Epithelial cell of proximal tubule (primary cell): ENCODE data around the gene ENOX1. TPM values are rescaled to one million over a fixed set of nuclear protein-coding genes. Genes with fewer than 3 reads are reported as not detected.
"Not testable (repeated sequence)": the region's sequence is repeated elsewhere in the genome, so short reads cannot be mapped to it uniquely, and the experiment has no call there.

Source experiments
- DNase-seq: peaks from one replicate; pipeline ENCODE4 v3.0.0-alpha.2; 2011; ENCODE audit warnings: low read depth
- H3K4me3 ChIP-seq: 2 replicates; pipeline ENCODE4 v1.5.1; 2011; ENCODE audit warnings: low read depth, mild to moderate bottlenecking, low read length
- total RNA-seq: library from RNA; depleted of rRNA; stranded (reverse); fragments of >200 nt; gene quantifications from 2 replicates; pipeline ENCODE4 v1.2.3, GENCODE V29; 2015
- TF ChIP-seq, protein P1 (sequence below): conservative IDR thresholded peaks from 2 replicates; pipeline ENCODE4 v1.5.1; 2012; ENCODE audit warnings: low read depth, mild to moderate bottlenecking, low read length

Gene ENOX1
- total RNA-seq, 1 donor from 2014 or later: 0.17 TPM

DNA sequence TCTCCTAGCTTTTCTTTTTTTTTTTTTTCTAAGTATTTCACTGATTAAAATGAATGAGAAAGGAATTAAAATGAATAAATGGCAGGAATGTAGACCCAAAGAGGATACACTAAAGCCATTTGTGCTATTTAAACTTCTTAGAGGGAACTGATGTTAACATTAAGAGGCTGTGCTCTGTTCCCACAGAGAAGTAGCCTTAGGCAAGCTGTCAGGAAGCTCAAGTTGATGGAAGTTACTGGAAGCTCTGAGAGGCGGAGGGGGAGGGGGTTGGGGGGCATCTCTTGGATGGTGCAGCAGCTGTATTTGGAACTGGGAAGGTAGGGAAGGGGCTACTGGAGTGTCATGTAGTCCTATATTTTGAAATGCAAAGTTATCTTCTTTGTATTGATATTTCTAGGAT, 595.2 kb downstream of the ENOX1 start:
- TF ChIP-seq, protein P1, sequence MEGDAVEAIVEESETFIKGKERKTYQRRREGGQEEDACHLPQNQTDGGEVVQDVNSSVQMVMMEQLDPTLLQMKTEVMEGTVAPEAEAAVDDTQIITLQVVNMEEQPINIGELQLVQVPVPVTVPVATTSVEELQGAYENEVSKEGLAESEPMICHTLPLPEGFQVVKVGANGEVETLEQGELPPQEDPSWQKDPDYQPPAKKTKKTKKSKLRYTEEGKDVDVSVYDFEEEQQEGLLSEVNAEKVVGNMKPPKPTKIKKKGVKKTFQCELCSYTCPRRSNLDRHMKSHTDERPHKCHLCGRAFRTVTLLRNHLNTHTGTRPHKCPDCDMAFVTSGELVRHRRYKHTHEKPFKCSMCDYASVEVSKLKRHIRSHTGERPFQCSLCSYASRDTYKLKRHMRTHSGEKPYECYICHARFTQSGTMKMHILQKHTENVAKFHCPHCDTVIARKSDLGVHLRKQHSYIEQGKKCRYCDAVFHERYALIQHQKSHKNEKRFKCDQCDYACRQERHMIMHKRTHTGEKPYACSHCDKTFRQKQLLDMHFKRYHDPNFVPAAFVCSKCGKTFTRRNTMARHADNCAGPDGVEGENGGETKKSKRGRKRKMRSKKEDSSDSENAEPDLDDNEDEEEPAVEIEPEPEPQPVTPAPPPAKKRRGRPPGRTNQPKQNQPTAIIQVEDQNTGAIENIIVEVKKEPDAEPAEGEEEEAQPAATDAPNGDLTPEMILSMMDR: no peak
- no peak for DNase-seq
- no peak overlapping the region for H3K4me3 ChIP-seq

DNA sequence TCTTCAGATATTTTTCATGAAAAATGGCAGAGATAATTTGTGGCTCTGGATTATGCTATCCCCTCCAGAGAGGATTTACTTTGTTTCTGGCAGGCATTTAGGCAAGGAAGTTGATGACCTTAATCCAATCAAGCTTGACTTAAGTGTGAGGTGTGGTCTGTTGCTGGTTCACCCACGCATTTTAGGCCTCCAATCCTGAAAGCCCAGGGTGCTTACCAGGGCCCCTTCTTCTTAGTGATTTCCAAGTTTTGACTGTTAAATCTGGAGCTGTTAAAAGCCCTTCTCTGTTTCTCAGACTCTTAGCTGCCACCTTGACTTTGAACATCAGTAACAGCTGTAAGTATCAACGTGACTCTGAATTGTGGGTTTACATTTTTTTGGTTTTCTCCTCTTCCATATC, 601.5 kb downstream of the ENOX1 start:
- DNase-seq: no peak
- no peak overlapping the region for H3K4me3 ChIP-seq
- TF ChIP-seq, protein P1: no peak

- TF ChIP-seq, protein P1: no peak
Observed at GRCh38 chr13:43180837-43181236, 605.9 kb downstream of the ENOX1 start.

GRCh38 chr13:43180036-43180660, 606.6 kb downstream of the ENOX1 start:
- TF ChIP-seq, protein P1: no peak
- DNase-seq: no peak
- no peak overlapping the region for H3K4me3 ChIP-seq

More at GRCh38 chr13:43180837-43181236, 605.9 kb downstream of the ENOX1 start:
- DNase-seq: no peak
- H3K4me3 ChIP-seq: no peak overlapping the region

- no peak for DNase-seq
- TF ChIP-seq, protein P1: no peak
- H3K4me3 ChIP-seq: no peak overlapping the region
Observed at GRCh38 chr13:43171489-43171888, 615.3 kb downstream of the ENOX1 start.

GRCh38 chr13:43170506-43170905, 616.3 kb downstream of the ENOX1 start:
- TF ChIP-seq, protein P1: no peak
- H3K4me3 ChIP-seq: no peak overlapping the region

DNA sequence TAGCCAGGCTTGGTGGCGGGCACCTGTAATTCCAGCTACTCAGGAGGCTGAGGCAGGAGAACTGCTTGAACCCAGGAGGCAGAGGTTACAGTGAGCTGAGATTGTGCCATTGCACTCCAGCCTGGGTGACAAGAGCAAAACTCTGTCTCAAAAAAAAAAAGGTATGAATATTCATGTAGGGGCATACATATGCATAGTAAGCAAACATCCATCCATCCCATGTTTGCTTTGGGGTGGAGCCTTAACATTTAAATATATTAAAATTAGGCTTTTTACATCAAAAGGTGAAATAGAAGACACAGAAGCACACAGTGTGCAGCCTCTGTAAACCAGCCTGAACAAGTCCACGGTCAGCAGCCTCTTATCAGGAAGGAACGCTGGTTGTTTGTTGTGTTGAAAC, 618.3 kb downstream of the ENOX1 start:
- not testable (repeated sequence) for DNase-seq

More at GRCh38 chr13:43170506-43170905, 616.3 kb downstream of the ENOX1 start:
- no peak for DNase-seq

More for the DNA sequence above, 618.3 kb downstream of the ENOX1 start:
- not testable (repeated sequence) for H3K4me3 ChIP-seq
